Effector memory CD8-positive, alpha-beta T cell (primary cell): Measurements from ENCODE around the gene LRFN5.

Source experiments
- ATAC-seq: fragments of 150-1000 bp; cut with Tn5 transposase; replicated peaks from 2 replicates; pipeline ENCODE4 v1.10.0; 2021; ENCODE audit warnings: mild to moderate bottlenecking, moderate library complexity
- DNase-seq, 3 experiments: peaks; one replicate each; pipeline ENCODE4 v3.0.0; 2021
- H3K27ac Mint-ChIP-seq, 2 donors: one replicate each; pipeline ENCODE4 v1.8.0; 2022; ENCODE audit warnings: mild to moderate bottlenecking in 2 of 2, mixed read lengths in 2 of 2, moderate library complexity in 2 of 2
- H3K27me3 Mint-ChIP-seq, 2 donors: one replicate each; pipeline ENCODE4 v1.8.0; 2022; ENCODE audit warnings: mixed read lengths in 2 of 2
- H3K36me3 Mint-ChIP-seq: one replicate; pipeline ENCODE4 v1.8.0; 2022; ENCODE audit warnings: mild to moderate bottlenecking, moderate library complexity, mixed read lengths; ENCODE audit not compliant: insufficient read depth
- H3K4me1 Mint-ChIP-seq, 2 donors: one replicate each; pipeline ENCODE4 v1.8.0; 2022; ENCODE audit warnings: low read depth in 2 of 2, mixed read lengths in 2 of 2
- H3K4me3 Mint-ChIP-seq, 2 donors: one replicate each; pipeline ENCODE4 v1.8.0; 2022; ENCODE audit warnings: mild to moderate bottlenecking in 2 of 2, mixed read lengths in 2 of 2, moderate library complexity in 2 of 2
- H3K9me3 Mint-ChIP-seq, 2 donors: one replicate each; pipeline ENCODE4 v1.8.0; 2022; ENCODE audit warnings: mixed read lengths in 2 of 2

The LRFN5 gene

GRCh38 chr14:41607966-41608663 lies 1.4 kb downstream of the LRFN5 start:
- Mint-ChIP-seq H3K36me3 (no peaks in the 10 kb centered on the region), H3K27ac (no peak overlapping the region), H3K4me3 (peak overlapping the region; percentile 4 to 57), H3K4me1 (peaks cover 7 to 13% of the 10 kb centered on the region in 2 donors), H3K27me3 (peaks cover 61 to 66% of the 10 kb centered on the region in 2 donors), H3K9me3 (peaks cover 0 to 5% of the 10 kb centered on the region in 2 donors)
- DNase-seq = no peak
- ATAC-seq = no peak

DNA sequence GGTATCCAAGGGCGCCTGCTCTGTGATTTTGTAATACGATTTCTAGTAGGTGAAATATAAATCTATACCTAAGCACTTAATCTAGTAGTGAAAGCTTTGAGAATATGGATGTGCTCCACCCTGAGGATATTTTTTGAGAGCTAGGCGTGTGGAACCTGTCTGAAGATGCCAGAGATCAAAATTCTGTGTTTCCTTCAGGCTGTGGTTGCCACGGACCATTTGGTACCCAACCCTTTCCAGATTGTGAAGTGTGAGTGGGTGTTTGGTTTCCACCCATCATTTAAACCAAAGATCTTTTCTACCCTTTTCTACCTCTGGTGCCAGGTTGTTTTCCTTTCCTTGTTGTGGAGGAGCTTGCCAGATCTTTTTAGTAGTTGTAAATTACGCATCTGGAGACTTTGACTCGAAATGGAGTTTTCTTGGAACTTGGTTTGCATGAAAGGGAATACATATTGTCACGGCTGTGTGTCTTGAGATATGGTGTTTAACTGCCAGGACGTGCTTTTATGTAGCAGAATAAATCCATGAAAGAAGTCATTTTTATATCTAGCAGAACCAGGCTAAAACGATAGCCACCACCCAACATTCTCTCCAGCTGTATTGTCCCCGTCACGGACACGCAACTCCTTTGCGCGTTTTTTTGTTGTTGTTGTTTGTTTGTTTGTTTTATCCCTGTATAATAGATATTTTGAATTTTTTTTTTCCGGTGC lies 2.2 kb downstream of the LRFN5 start:
- peak overlapping the region in 1 of 2 donors; percentile 57 for H3K4me3 Mint-ChIP-seq

GRCh38 chr14:41609704-41610183 lies 3.1 kb downstream of the LRFN5 start:
- no peak for DNase-seq
- H3K27me3 Mint-ChIP-seq = peaks cover 49 to 66% of the 10 kb centered on the region in 2 donors
- no peaks in the 10 kb centered on the region for H3K36me3 Mint-ChIP-seq
- H3K4me1 Mint-ChIP-seq = peaks cover 7 to 13% of the 10 kb centered on the region in 2 donors
- peaks cover 0 to 5% of the 10 kb centered on the region in 2 donors for H3K9me3 Mint-ChIP-seq
- no peak overlapping the region for H3K4me3 Mint-ChIP-seq
- H3K27ac Mint-ChIP-seq = no peak overlapping the region
- ATAC-seq = no peak

More for the DNA sequence above, 2.2 kb downstream of the LRFN5 start:
- Mint-ChIP-seq H3K36me3 (no peaks in the 10 kb centered on the region), H3K27ac (no peak overlapping the region), H3K4me1 (peaks cover 7 to 13% of the 10 kb centered on the region in 2 donors), H3K9me3 (peaks cover 0 to 5% of the 10 kb centered on the region in 2 donors), H3K27me3 (peaks cover 59 to 66% of the 10 kb centered on the region in 2 donors)
- DNase-seq = no peak
- no peak for ATAC-seq

GRCh38 chr14:41615011-41615595 lies 8.4 kb downstream of the LRFN5 start:
- H3K4me3 Mint-ChIP-seq = no peak overlapping the region
- no peaks in the 10 kb centered on the region for H3K36me3 Mint-ChIP-seq
- DNase-seq = no peak
- no peak overlapping the region for H3K27ac Mint-ChIP-seq
- H3K27me3 Mint-ChIP-seq = peaks cover 16% of the 10 kb centered on the region in 2 donors
- ATAC-seq = no peak
- no peaks in the 10 kb centered on the region for H3K4me1 Mint-ChIP-seq
- peaks cover 0 to 3% of the 10 kb centered on the region in 2 donors for H3K9me3 Mint-ChIP-seq

DNA sequence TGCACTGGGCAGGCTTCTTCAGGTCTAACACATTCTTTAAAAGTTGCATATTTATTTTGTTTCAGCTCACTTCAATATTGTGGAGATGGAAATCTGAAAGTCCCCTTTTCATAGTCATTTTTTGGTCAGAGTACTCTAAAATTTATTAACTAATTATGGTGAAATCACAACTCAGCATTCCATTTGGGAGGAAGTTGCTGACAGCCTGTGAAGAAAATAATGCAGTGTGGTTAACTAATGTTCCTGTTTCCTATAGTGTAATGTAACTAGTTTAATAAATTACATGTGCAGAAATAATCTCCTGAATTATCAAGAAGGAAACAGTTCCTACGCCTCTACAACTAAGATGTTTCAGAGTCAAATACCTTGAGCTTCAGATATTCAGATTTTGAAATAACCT lies 17.1 kb downstream of the LRFN5 start:
- Mint-ChIP-seq H3K27ac (no peak overlapping the region), H3K4me3 (no peak overlapping the region), H3K36me3 (peaks cover 2% of the 10 kb centered on the region), H3K9me3 (no peaks in the 10 kb centered on the region), H3K27me3 (no peaks in the 10 kb centered on the region), H3K4me1 (no peaks in the 10 kb centered on the region)
- DNase-seq = no peak
- ATAC-seq = no peak

DNA sequence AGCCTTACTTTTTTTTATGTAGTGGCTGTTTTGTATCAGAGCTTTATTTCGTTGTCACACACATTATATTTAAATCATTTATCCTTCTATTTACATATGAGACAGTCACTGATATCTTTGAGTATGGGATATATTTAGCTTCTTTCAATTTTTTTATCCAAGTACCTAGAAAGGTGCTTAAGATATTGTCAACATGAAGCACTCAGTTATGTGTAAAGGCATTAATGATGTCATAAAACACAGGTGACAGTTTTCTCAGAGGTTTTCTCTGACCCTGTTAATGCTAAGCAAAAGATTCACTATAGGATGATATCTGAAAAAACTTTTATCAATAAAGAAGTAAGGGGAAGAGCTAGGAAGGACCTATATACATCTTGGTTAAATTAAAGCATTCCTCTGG lies 23.2 kb downstream of the LRFN5 start:
- Mint-ChIP-seq H3K27ac (no peak overlapping the region), H3K4me1 (no peaks in the 10 kb centered on the region), H3K36me3 (peaks cover 2% of the 10 kb centered on the region), H3K4me3 (no peak overlapping the region), H3K9me3 (peaks cover 0 to 1% of the 10 kb centered on the region in 2 donors), H3K27me3 (no peaks in the 10 kb centered on the region)
- no peak for DNase-seq
- ATAC-seq = no peak

DNA sequence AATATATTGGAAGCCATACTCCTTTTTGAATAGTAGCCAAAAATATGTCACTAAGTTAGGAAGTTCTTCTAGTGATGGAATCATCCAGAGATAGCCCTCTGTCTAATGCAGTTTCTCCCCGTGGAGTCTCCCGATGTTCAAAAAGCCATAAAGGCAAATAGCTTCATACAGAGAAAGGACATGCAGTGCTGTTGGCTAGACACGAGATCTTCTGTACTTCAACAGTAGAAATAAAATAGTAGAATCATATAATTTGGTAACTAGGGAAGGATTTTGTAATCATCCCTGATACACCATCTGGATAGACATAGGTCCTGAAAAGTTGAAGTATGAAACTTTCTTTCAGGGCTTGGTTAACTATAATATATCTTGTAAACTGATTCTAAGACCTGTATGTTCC lies 27.6 kb downstream of the LRFN5 start:
- Mint-ChIP-seq H3K27me3 (no peaks in the 10 kb centered on the region), H3K4me3 (no peak overlapping the region), H3K36me3 (no peaks in the 10 kb centered on the region), H3K9me3 (no peaks in the 10 kb centered on the region), H3K4me1 (no peaks in the 10 kb centered on the region), H3K27ac (no peak overlapping the region)
- ATAC-seq (no peak), DNase-seq (no peak)

GRCh38 chr14:41636492-41637392 lies 30.1 kb downstream of the LRFN5 start:
- Mint-ChIP-seq H3K4me3 (no peak overlapping the region), H3K36me3 (no peaks in the 10 kb centered on the region), H3K27me3 (no peaks in the 10 kb centered on the region), H3K4me1 (no peaks in the 10 kb centered on the region), H3K9me3 (no peaks in the 10 kb centered on the region), H3K27ac (no peak overlapping the region)
- no peak for ATAC-seq
- no peak for DNase-seq

DNA sequence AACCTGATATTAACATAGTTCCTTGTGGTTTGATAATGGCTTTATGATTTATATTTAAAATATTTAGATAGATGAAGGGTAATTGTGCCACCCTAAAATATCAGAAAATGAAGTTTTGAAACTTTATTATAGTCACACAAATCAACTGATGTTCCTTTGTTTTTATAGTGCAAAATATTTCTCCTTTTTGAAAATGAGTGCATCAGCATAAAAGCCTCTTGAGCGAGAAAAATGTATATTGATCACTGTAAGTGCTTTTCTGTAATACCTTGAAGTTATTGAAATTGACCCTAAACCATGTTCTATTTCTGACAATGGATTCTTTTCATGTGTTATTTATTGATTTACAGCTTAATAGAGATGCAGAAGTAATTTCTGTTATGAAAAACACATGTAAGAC lies 35.0 kb downstream of the LRFN5 start:
- DNase-seq (no peak), ATAC-seq (no peak)
- Mint-ChIP-seq H3K36me3 (no peaks in the 10 kb centered on the region), H3K27ac (no peak overlapping the region), H3K27me3 (no peaks in the 10 kb centered on the region), H3K4me3 (no peak overlapping the region), H3K9me3 (no peaks in the 10 kb centered on the region), H3K4me1 (no peaks in the 10 kb centered on the region)

DNA sequence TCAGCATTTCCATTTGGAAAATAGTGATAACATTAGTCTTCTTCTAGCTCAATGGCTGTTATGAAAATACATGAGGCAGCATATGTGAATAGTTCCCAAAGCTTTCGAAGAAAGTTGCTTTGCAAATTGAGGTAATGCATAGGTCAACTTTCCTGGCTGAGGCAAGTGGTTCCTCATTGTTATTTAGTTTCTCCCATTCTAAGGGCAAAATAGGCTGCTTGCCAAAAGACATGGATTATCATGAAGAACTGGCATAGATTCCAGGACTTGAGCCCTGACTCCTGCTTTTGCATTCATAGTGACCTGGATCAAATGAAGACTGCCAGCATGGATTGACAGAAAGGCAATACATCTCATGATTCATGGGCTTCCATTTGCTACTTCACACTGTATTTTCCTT lies 35.7 kb downstream of the LRFN5 start:
- no peaks in the 10 kb centered on the region for H3K9me3 Mint-ChIP-seq
- no peaks in the 10 kb centered on the region for H3K4me1 Mint-ChIP-seq
- ATAC-seq = no peak
- no peak overlapping the region for H3K4me3 Mint-ChIP-seq
- H3K36me3 Mint-ChIP-seq = no peaks in the 10 kb centered on the region
- no peak for DNase-seq
- H3K27ac Mint-ChIP-seq = no peak overlapping the region
- no peaks in the 10 kb centered on the region for H3K27me3 Mint-ChIP-seq

- DNase-seq = no peak
- H3K36me3 Mint-ChIP-seq = no peaks in the 10 kb centered on the region
- no peaks in the 10 kb centered on the region for H3K4me1 Mint-ChIP-seq
- no peaks in the 10 kb centered on the region for H3K9me3 Mint-ChIP-seq
- no peak overlapping the region for H3K4me3 Mint-ChIP-seq
- H3K27me3 Mint-ChIP-seq = no peaks in the 10 kb centered on the region
- H3K27ac Mint-ChIP-seq = no peak overlapping the region
- no peak for ATAC-seq
Observed at GRCh38 chr14:41642789-41643188, 36.1 kb downstream of the LRFN5 start.

- H3K27me3 Mint-ChIP-seq = no peaks in the 10 kb centered on the region
- H3K36me3 Mint-ChIP-seq = no peaks in the 10 kb centered on the region
- no peaks in the 10 kb centered on the region for H3K9me3 Mint-ChIP-seq
- ATAC-seq (no peak), DNase-seq (no peak)
- H3K27ac Mint-ChIP-seq = no peak overlapping the region
- H3K4me3 Mint-ChIP-seq = no peak overlapping the region
- no peaks in the 10 kb centered on the region for H3K4me1 Mint-ChIP-seq
Observed at GRCh38 chr14:41644606-41645005, 37.9 kb downstream of the LRFN5 start.

DNA sequence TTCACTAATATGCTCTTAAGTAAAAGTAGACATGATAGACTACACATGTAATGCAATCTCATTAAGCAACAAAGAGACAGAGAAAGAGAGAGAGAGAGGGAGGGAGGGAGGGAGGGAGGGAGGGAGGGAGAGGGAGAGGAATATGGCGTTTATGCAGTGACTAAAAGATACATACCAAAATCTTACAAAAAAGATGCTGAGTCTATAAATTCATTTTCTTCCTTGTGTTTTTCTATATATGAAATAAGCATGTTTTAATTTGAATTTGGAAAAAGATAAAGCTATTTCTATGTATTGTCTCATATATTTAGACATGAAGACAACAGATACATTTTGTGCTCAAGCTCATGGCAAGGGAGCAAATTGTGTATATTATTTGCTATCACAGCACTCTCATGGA lies 44.1 kb downstream of the LRFN5 start:
- H3K27ac Mint-ChIP-seq = no peak overlapping the region

More for the DNA sequence above, 44.1 kb downstream of the LRFN5 start:
- no peaks in the 10 kb centered on the region for H3K36me3 Mint-ChIP-seq
- peaks cover 0 to 2% of the 10 kb centered on the region in 2 donors for H3K9me3 Mint-ChIP-seq
- no peaks in the 10 kb centered on the region for H3K4me1 Mint-ChIP-seq
- ATAC-seq (no peak), DNase-seq (no peak)
- H3K4me3 Mint-ChIP-seq = no peak overlapping the region
- no peaks in the 10 kb centered on the region for H3K27me3 Mint-ChIP-seq
